ENCODE measurements around the gene ZNF174.
A peak's percentile ranks its signal among the peaks of the same experiment; 100 is the strongest.

Gene ZNF174

DNA sequence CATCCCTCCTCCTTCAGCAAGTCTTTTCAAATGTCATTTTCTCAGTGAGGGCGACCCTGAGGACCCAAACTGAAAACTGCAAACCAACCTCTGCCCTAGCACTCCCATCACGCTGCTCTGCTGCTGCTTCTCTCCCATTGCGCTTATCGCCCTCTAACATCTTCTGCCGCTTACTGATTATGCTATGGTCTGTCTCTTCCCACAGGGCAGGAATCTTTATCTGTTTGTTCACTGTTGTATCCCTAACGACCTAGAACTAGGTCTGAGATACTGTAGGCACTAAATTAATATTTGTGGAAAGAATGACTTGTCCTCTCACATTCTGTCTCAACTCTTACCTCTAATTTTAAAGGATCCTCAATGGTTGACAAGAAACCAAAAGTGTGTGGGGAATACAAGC is 12.7 kb upstream of the ZNF174 start:
- TF ChIP-seq, protein P1, sequence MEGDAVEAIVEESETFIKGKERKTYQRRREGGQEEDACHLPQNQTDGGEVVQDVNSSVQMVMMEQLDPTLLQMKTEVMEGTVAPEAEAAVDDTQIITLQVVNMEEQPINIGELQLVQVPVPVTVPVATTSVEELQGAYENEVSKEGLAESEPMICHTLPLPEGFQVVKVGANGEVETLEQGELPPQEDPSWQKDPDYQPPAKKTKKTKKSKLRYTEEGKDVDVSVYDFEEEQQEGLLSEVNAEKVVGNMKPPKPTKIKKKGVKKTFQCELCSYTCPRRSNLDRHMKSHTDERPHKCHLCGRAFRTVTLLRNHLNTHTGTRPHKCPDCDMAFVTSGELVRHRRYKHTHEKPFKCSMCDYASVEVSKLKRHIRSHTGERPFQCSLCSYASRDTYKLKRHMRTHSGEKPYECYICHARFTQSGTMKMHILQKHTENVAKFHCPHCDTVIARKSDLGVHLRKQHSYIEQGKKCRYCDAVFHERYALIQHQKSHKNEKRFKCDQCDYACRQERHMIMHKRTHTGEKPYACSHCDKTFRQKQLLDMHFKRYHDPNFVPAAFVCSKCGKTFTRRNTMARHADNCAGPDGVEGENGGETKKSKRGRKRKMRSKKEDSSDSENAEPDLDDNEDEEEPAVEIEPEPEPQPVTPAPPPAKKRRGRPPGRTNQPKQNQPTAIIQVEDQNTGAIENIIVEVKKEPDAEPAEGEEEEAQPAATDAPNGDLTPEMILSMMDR (conservative IDR thresholded peaks at IDR 0.05; ENCODE audit: low read depth), result no peak
- ChIA-PET POLR2A (ENCODE audit: low non-redundant PET) (no interaction called here), CTCF (no interaction called here)
- no peak overlapping the region for H3K27ac ChIP-seq
- DNase-seq (ENCODE audit: low spot score), result no peak

DNA sequence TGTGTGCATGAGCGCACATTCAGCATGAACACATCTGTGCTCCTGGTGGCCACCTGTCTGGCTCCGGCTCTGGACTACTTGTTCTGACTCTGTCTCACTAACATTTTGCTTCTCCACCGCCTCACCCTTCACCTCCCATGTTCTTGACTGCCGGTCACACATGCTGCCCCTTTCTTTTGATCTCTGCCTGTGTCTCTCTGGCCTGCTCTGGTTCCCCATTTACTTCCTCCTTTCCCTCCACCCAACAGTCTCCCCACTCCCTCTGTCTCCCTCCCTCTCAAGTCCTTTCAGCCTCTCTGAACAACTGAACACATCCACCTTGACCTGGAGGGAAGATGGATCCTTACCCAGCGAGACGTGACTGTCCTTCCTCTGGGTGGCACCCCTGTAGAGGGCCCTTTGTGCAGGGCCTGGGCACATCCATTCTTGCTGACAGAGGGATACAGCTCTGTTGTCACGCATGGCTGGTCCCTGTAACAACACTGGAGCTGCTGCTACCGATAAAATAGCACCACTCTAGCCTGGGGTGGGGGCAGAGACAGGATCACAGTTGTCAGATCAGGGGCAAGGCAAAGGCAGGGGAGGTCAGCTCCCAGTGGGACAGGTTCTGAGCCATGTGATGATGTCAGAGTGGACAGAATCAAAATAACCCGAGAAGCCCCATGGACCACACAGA is 11.2 kb upstream of the ZNF174 start:
- CTCF ChIA-PET, result interaction anchor here (0.6 kb wide), 1 partner anchor 13 kb away, joined by 3 read pairs; no protein-coding TSS in a partner anchor
- TF ChIP-seq, protein P1 (conservative IDR thresholded peaks at IDR 0.05; ENCODE audit: low read depth), result no peak
- DNase-seq (ENCODE audit: low spot score), result no peak
- H3K27ac ChIP-seq, result no peak overlapping the region
- POLR2A ChIA-PET (ENCODE audit: low non-redundant PET), result no interaction called here

DNA sequence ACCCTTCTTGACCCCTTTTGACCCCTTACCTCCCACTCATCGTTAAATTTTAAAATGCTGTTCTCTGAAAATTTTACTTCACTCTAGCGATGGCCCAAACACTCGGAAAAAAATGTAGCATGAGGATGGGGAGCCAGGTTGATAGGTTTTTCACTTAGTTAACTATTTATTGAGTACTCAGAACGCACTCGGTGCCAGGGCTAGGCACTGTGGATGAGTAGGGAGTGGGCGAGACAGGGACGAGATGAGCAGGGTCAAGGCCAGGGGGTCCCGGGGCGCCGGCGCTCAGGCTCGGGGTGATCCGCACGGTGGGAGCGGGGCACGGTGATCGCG is 603 bp upstream of the ZNF174 start:
- TF ChIP-seq, protein P1 (conservative IDR thresholded peaks at IDR 0.05; ENCODE audit: low read depth), result no peak
- DNase-seq (ENCODE audit: low spot score), result no peak
- CTCF ChIA-PET, result interaction anchor here (0.6 to 1.3 kb wide), 2 partner anchors 35 to 290 kb away, joined by 3 to 4 read pairs; no protein-coding TSS in a partner anchor
- peak overlapping the region; percentile 89 for H3K27ac ChIP-seq
- POLR2A ChIA-PET (ENCODE audit: low non-redundant PET), result interaction anchor here (1.2 to 1.6 kb wide), 2 partner anchors 36 to 118 kb away, joined by 5 read pairs; partner anchors contain the start of gene ZNF263

DNA sequence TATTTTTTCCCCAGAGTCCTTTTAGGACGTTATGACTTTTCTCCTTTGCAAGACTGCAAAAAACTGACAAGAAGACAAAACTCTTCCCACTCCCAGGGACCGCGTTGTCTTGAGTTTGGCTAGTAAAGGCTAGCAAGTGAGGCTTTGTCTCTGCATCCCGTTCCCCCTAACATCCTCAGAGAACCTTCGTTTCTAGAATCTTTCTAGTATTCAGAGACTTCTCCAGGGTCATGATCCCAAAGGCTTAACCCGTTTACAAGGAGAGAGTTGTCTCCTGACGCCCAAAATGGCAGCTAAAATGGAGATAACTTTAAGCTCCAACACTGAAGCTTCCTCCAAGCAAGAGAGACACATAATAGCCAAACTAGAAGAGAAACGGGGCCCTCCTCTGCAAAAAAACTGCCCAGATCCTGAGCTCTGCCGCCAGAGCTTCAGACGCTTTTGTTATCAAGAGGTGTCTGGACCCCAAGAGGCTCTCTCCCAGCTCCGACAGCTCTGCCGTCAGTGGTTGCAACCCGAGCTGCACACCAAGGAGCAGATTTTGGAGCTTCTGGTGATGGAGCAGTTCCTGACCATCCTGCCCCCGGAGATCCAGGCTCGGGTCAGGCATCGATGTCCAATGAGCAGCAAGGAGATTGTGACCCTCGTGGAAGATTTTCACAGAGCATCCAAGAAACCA is 843 bp downstream of the ZNF174 start:
- peak; percentile 13 for DNase-seq (ENCODE audit: low spot score)
- peak overlapping the region; percentile 89 for H3K27ac ChIP-seq
- TF ChIP-seq, protein P1 (conservative IDR thresholded peaks at IDR 0.05; ENCODE audit: low read depth), result no peak
- CTCF ChIA-PET, result interaction anchor here (0.7 to 1.3 kb wide), 2 partner anchors 37 to 441 kb away, joined by 3 read pairs; no protein-coding TSS in a partner anchor
- POLR2A ChIA-PET (ENCODE audit: low non-redundant PET), result interaction anchor here (1.2 to 1.6 kb wide), 2 partner anchors 37 to 138 kb away, joined by 3 to 5 read pairs; no protein-coding TSS in a partner anchor

DNA sequence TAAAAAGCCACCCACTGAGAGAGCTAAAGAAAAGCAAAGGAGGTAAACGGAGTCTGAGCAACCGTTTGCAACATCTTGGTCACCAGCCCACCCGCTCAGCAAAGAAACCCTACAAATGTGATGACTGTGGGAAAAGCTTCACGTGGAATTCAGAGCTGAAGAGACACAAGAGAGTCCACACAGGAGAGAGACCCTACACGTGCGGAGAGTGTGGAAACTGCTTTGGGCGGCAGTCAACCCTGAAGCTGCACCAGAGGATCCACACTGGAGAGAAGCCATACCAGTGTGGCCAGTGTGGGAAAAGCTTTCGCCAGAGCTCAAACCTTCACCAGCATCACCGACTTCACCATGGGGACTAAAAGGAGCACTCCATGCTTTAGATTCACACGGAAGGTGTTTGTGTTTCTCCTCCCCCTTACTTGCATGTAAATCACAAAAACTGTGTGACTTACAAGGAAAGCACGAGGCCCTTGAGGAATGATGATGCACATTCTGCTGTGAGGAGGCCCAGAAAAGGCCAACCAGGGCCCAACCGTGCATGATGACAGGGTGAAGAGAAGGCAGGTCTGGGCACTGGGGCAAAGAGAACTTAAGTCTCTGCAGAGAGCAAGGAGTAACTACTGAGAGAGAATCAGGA is 7.7 kb downstream of the ZNF174 start:
- no peak overlapping the region for H3K27ac ChIP-seq
- CTCF ChIA-PET, result no interaction called here
- POLR2A ChIA-PET (ENCODE audit: low non-redundant PET), result no interaction called here
- no peak for DNase-seq (ENCODE audit: low spot score)
- TF ChIP-seq, protein P1 (conservative IDR thresholded peaks at IDR 0.05; ENCODE audit: low read depth), result no peak

DNA sequence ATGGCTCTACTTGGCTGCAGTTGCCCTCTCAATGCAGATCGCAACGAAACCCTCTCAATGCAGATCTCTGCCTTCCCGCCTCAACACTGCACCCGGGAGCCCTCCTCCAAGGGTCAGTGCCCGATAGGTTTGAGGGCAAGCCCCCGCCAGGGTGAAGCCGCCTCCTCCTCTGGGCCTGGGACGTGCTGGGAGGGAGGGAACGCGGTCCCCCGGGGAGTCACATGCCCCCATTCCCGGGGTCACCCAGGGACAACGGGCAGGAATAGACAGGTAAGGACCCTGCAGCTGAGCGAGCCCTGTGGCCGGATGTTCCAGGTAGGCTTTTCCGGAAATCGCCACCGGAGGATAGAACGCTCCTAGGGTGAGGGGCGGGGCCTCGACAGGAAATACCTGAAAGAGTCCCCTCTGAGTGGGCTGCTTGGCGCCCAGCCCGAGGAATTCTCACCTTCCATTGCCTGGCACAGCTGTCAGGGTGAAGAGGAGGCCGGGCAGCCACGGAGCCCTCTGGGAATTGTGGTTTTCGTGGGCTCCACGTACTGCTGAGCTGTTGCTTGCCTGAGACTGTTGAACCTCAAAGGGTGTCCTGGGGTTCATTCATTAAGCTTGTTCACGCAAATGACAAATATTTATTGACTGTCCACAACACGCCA is 12.8 kb downstream of the ZNF174 start:
- ChIA-PET CTCF (no interaction called here), POLR2A (ENCODE audit: low non-redundant PET) (no interaction called here)
- H3K27ac ChIP-seq, result no peak overlapping the region
- DNase-seq (ENCODE audit: low spot score), result no peak
- TF ChIP-seq, protein P1 (conservative IDR thresholded peaks at IDR 0.05; ENCODE audit: low read depth), result no peak
